Mesodermal cell (in vitro differentiated cells): ENCODE data around the gene SLC7A9. TPM values are rescaled to one million over a fixed set of nuclear protein-coding genes. Genes with fewer than 3 reads are reported as not detected.

Experiments
- H3K27ac ChIP-seq: 2 replicates; pipeline ENCODE4 v1.7.0; 2013; ENCODE audit warnings: mild to moderate bottlenecking, low read depth, low read length, moderate library complexity; ENCODE audit not compliant: severe bottlenecking
- H3K36me3 ChIP-seq: 2 replicates; pipeline ENCODE4 v1.7.1; 2013; ENCODE audit warnings: mild to moderate bottlenecking, low read length, moderate library complexity; ENCODE audit not compliant: control insufficient read depth, insufficient read depth
- H3K4me1 ChIP-seq: one replicate; pipeline ENCODE4 v1.7.1; 2013; ENCODE audit warnings: mild to moderate bottlenecking, low read length; ENCODE audit not compliant: insufficient read depth, control insufficient read depth, poor library complexity, severe bottlenecking
- H3K4me3 ChIP-seq: 2 replicates; pipeline ENCODE4 v1.7.0; 2013; ENCODE audit warnings: low read length, control low read depth, mild to moderate bottlenecking; ENCODE audit not compliant: insufficient read depth, poor library complexity, severe bottlenecking; ENCODE audit errors: extremely low read depth
- H3K9me3 ChIP-seq: 2 replicates; pipeline ENCODE4 v1.7.1; 2013; ENCODE audit warnings: mild to moderate bottlenecking, low read length, moderate library complexity; ENCODE audit not compliant: control insufficient read depth
- WGBS, 2 experiments: methylation state at CpG; one replicate each; pipeline ENCODE4 v1.1.5; 2013; ENCODE audit warnings: missing lambda C conversion rate in 2 of 2; ENCODE audit not compliant: insufficient coverage in 2 of 2; 5-methylcytosine and 5-hydroxymethylcytosine counted together
- polyA plus RNA-seq, 2 experiments: library from polyadenylated mRNA; stranded (reverse); fragments of 50-300 nt; gene quantifications; one replicate each; pipeline ENCODE4 v1.2.3, GENCODE V29; 2013

Gene SLC7A9
- 0.33 TPM for polyA plus RNA-seq (2013, experiment 1 of 2)
- 0.15 TPM for polyA plus RNA-seq (2013, experiment 2 of 2)

- 100% methylated on average over 4 to 6 of the region's 14 CpGs for WGBS, 2 experiments
- Histone ChIP-seq H3K36me3 (no peaks in the 10 kb centered on the region), H3K9me3 (no peaks in the 10 kb centered on the region), H3K27ac (no peak within 1 kb of the TSS), H3K4me3 (no peak within 1 kb of the TSS), H3K4me1 (no peaks in the 10 kb centered on the region)
Measured at GRCh38 chr19:32869369-32869965, at the start of gene SLC7A9. SLC7A9 (minus strand) TSS chr19:32869767; CDS start chr19:32868534, 1,233 bp downstream.

- Histone ChIP-seq H3K36me3 (peaks cover 46% of the 10 kb centered on the region), H3K27ac (no peak overlapping the region), H3K4me1 (no peaks in the 10 kb centered on the region), H3K4me3 (no peak overlapping the region), H3K9me3 (no peaks in the 10 kb centered on the region)
- 80 to 86% methylated on average over 1 to 2 of the region's 4 CpGs for WGBS, 2 experiments
Measured at GRCh38 chr19:32919365-32919764, 49.8 kb upstream of the SLC7A9 start.

- WGBS, 2 experiments = 93 to 95% methylated on average over 3 to 7 of the region's 8 CpGs
- H3K9me3 ChIP-seq = no peaks in the 10 kb centered on the region
- H3K4me3 ChIP-seq = no peak overlapping the region
- peaks cover 47% of the 10 kb centered on the region for H3K36me3 ChIP-seq
- H3K27ac ChIP-seq = no peak overlapping the region
- H3K4me1 ChIP-seq = no peaks in the 10 kb centered on the region
Measured at GRCh38 chr19:32917616-32917996, 48.0 kb upstream of the SLC7A9 start.

GRCh38 chr19:32916969-32917615 is 47.5 kb upstream of the SLC7A9 start:
- no peak overlapping the region for H3K4me3 ChIP-seq
- H3K27ac ChIP-seq = no peak overlapping the region
- H3K9me3 ChIP-seq = no peaks in the 10 kb centered on the region
- 75 to 77% methylated on average over 1 to 2 of the region's 4 CpGs for WGBS, 2 experiments
- no peaks in the 10 kb centered on the region for H3K4me1 ChIP-seq
- peaks cover 44% of the 10 kb centered on the region for H3K36me3 ChIP-seq

- Histone ChIP-seq H3K9me3 (no peaks in the 10 kb centered on the region), H3K4me1 (no peaks in the 10 kb centered on the region), H3K27ac (no peak overlapping the region), H3K36me3 (peaks cover 46% of the 10 kb centered on the region), H3K4me3 (no peak overlapping the region)
- WGBS, 2 experiments = 77 to 89% methylated on average over 7 to 9 of the region's 12 CpGs
Measured at GRCh38 chr19:32914879-32915660, 45.5 kb upstream of the SLC7A9 start.

GRCh38 chr19:32911467-32911866 is 41.9 kb upstream of the SLC7A9 start:
- WGBS, 2 experiments = 94% methylated on average over 3 of the region's 4 CpGs
- H3K27ac ChIP-seq = no peak overlapping the region
- H3K4me1 ChIP-seq = no peaks in the 10 kb centered on the region
- H3K4me3 ChIP-seq = no peak overlapping the region
- H3K9me3 ChIP-seq = no peaks in the 10 kb centered on the region
- peaks cover 58% of the 10 kb centered on the region for H3K36me3 ChIP-seq

- no peak overlapping the region for H3K4me3 ChIP-seq
- H3K36me3 ChIP-seq = peaks cover 58% of the 10 kb centered on the region
- 91 to 96% methylated on average over 3 to 4 of the region's 5 CpGs for WGBS, 2 experiments
- H3K27ac ChIP-seq = no peak overlapping the region
- no peaks in the 10 kb centered on the region for H3K4me1 ChIP-seq
- H3K9me3 ChIP-seq = no peaks in the 10 kb centered on the region
Measured at GRCh38 chr19:32910874-32911273, 41.3 kb upstream of the SLC7A9 start.

- H3K4me1 ChIP-seq = no peaks in the 10 kb centered on the region
- H3K4me3 ChIP-seq = no peak overlapping the region
- peaks cover 53% of the 10 kb centered on the region for H3K36me3 ChIP-seq
- 96 to 98% methylated on average over 3 to 4 of the region's 5 CpGs for WGBS, 2 experiments
- no peak overlapping the region for H3K27ac ChIP-seq
- H3K9me3 ChIP-seq = no peaks in the 10 kb centered on the region
Measured at GRCh38 chr19:32910094-32910493, 40.5 kb upstream of the SLC7A9 start.

GRCh38 chr19:32909257-32909656 is 39.7 kb upstream of the SLC7A9 start:
- no peaks in the 10 kb centered on the region for H3K4me1 ChIP-seq
- no peak overlapping the region for H3K4me3 ChIP-seq
- H3K27ac ChIP-seq = no peak overlapping the region
- H3K36me3 ChIP-seq = peaks cover 45% of the 10 kb centered on the region
- H3K9me3 ChIP-seq = no peaks in the 10 kb centered on the region

- Histone ChIP-seq H3K9me3 (no peaks in the 10 kb centered on the region), H3K36me3 (peaks cover 39% of the 10 kb centered on the region), H3K27ac (no peak overlapping the region), H3K4me1 (no peaks in the 10 kb centered on the region), H3K4me3 (no peak overlapping the region)
- WGBS, 2 experiments = 88% methylated on average over 6 to 7 of the region's 7 CpGs
Measured at GRCh38 chr19:32908641-32909190, 39.1 kb upstream of the SLC7A9 start.
